ENCODE data around the gene SPDYE6.
"Not testable (repeated sequence)": the region's sequence is repeated elsewhere in the genome, so short reads cannot be mapped to it uniquely, and the experiment has no call there.

Gene SPDYE6, protein sequence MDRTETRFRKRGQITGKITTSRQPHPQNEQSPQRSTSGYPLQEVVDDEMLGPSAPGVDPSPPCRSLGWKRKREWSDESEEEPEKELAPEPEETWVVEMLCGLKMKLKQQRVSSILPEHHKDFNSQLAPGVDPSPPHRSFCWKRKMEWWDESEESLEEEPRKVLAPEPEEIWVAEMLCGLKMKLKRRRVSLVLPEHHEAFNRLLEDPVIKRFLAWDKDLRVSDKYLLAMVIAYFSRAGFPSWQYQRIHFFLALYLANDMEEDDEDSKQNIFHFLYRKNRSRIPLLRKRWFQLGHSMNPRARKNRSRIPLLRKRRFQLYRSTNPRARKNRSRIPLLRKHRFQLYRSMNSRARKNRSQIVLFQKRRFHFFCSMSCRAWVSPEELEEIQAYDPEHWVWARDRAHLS

DNA sequence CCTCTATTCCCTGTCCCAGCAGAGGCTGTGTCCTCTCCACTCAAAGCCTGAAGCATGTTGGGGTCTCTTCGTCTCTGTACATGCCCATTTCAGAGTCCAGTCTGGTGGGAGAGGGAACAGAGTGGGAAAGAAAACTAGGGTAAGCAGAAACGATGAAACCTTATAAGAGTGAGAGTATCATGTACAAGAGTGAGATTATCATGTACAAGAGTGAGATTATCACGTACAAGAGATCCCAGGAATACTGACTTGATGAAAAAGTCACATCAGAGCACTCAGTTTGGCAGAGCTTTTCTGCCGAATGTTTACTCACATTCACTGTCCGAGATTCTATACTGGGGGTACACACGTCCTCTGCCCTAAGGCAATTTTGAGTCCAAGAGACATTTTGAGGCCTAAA lies at the start of gene SPDYE6:
SPDYE6 (minus strand) TSS at position 101 of the 400 bp plus-strand sequence. CDS start 421 bp downstream, outside the sequence.
- H3K4me3 ChIP-seq; H3K27ac ChIP-seq; H3K27me3 ChIP-seq; H3K4me1 ChIP-seq; intact Hi-C loops (cut with DNase I; ENCODE audit: low total_unique reads); H3K36me3 ChIP-seq; DNase-seq; H3K9me3 ChIP-seq: not testable (repeated sequence)

DNA sequence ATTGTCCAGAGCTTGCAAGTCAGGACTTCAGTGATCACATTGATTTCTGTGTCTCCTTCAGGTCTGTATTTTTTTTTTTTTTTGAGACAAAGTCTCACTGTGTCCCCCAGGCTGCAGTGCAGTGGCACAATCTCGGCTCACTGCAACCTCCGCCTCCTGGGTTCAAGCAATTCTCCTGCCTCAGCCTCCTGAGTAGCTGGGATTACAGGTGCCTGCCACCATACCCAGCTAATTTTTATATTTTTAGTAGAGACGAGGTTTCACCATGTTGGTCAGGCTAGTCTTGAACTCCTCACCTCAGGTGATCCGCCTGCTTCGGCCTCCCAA lies 48.6 kb upstream of the SPDYE6 start:
- H3K4me3 ChIP-seq; intact Hi-C loops (cut with DNase I; ENCODE audit: low total_unique reads); H3K9me3 ChIP-seq; DNase-seq; H3K27me3 ChIP-seq; H3K27ac ChIP-seq; H3K4me1 ChIP-seq: not testable (repeated sequence)
- H3K36me3 ChIP-seq, result peaks cover 78 to 100% (median 93%) of the 10 kb centered on the region in 3 donors

DNA sequence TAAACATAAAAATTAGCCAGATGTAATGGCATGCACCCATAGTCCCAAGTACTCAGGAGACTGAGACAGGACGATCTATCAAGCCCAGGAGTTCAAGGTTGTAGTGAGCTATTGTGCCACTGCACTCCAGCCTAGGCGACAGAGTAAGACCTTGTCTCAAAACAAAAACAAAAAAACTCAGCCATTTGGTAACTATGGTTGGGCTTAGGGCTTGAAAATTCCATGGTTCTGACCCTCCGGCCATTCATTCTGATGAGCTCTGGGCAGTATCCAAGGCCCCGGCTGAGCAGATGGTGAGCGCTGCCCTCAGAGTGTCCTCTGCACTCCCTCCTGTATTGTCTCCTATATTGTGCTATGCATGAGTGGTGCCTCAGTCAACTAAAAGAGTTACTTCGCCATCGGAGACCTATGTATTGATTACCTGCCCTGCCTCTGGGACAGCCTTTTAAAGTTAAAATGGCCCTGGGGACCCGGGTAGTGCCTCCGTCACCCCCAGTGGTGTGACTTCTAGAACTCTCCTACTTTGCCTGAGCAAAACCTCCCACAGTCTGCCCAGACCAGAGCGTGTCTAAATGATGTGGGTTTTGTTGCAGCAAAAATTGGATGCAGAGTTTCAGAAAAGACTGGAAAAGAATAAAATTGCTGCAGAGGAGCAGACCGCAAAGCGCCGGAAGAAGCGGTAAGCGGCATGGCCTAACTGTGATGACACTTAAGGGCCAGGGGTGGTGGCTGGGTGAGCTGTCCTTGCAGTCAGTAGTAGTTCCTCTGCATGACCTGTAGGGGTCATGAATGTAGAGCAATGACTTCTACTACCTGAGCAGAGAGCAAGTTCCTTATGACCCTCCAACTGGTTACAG lies 48.0 kb upstream of the SPDYE6 start:
- TF ChIP-seq, protein P1, sequence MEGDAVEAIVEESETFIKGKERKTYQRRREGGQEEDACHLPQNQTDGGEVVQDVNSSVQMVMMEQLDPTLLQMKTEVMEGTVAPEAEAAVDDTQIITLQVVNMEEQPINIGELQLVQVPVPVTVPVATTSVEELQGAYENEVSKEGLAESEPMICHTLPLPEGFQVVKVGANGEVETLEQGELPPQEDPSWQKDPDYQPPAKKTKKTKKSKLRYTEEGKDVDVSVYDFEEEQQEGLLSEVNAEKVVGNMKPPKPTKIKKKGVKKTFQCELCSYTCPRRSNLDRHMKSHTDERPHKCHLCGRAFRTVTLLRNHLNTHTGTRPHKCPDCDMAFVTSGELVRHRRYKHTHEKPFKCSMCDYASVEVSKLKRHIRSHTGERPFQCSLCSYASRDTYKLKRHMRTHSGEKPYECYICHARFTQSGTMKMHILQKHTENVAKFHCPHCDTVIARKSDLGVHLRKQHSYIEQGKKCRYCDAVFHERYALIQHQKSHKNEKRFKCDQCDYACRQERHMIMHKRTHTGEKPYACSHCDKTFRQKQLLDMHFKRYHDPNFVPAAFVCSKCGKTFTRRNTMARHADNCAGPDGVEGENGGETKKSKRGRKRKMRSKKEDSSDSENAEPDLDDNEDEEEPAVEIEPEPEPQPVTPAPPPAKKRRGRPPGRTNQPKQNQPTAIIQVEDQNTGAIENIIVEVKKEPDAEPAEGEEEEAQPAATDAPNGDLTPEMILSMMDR (IDR thresholded peaks at IDR 0.05), result peak; percentile 42 to 44
- Histone ChIP-seq H3K36me3 (peaks cover 80 to 100% (median 93%) of the 10 kb centered on the region in 3 donors), H3K27me3 (no peaks in the 10 kb centered on the region), H3K27ac (no peak overlapping the region), H3K9me3 (no peaks in the 10 kb centered on the region), H3K4me3 (no peak overlapping the region), H3K4me1 (no peaks in the 10 kb centered on the region)
- DNase-seq, result no peak
- intact Hi-C loops (cut with DNase I; ENCODE audit: low total_unique reads), result no loop called here

DNA sequence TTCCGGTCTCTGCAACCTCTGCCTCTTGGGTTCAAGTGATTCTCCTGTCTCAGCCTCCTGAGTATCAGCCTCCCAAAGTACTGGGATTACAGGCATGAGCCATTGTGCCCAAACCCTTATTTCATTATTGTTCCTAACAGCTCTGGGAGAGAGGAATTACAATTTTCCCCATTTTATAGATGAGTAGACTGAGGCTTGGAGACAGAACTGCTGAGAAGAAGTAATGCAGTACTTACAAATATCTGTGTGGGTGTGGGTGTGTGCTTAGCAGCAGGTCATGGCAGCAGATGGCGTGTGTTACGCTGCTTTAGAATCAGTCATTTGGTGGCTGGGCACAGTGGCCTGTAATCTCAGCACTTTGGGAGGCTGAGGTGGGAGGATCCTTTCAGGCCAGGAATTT lies 47.3 kb upstream of the SPDYE6 start:
- DNase-seq, result no peak
- no peaks in the 10 kb centered on the region for H3K27me3 ChIP-seq
- no peaks in the 10 kb centered on the region for H3K4me1 ChIP-seq
- H3K27ac ChIP-seq, result no peak overlapping the region
- peaks cover 75 to 98% (median 88%) of the 10 kb centered on the region in 3 donors for H3K36me3 ChIP-seq
- TF ChIP-seq, protein P1 (IDR thresholded peaks at IDR 0.05), result no peak
- no peak overlapping the region for H3K4me3 ChIP-seq
- no peaks in the 10 kb centered on the region for H3K9me3 ChIP-seq
- intact Hi-C loops (cut with DNase I; ENCODE audit: low total_unique reads), result no loop called here

DNA sequence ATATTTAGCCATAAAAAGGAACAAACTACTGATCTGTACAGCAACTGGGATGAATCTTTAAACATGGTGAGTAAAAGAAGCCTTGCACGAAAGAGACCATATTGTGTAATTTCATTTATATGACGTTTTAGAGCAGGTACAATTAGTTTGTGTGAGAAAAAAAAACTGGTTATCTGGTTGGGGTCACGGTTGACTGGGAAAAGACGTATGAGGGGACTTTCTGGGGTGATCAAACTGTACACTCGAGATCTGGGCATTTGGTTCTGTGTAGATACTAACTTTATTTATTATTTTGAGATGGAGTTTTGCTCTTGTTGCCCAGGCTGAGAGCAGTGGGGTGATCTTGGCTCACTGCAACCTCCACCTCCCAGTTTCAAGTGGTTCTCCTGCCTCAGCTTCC lies 44.1 kb upstream of the SPDYE6 start:
- peaks cover 0 to 17% (median 10%) of the 10 kb centered on the region in 4 donors for H3K4me1 ChIP-seq
- TF ChIP-seq, protein P1 (IDR thresholded peaks at IDR 0.05), result no peak
- intact Hi-C loops (cut with DNase I; ENCODE audit: low total_unique reads), result no loop called here
- no peaks in the 10 kb centered on the region for H3K27me3 ChIP-seq
- H3K4me3 ChIP-seq, result no peak overlapping the region
- no peaks in the 10 kb centered on the region for H3K9me3 ChIP-seq
- H3K36me3 ChIP-seq, result peaks cover 48 to 66% (median 59%) of the 10 kb centered on the region in 3 donors
- no peak overlapping the region for H3K27ac ChIP-seq
- no peak for DNase-seq

DNA sequence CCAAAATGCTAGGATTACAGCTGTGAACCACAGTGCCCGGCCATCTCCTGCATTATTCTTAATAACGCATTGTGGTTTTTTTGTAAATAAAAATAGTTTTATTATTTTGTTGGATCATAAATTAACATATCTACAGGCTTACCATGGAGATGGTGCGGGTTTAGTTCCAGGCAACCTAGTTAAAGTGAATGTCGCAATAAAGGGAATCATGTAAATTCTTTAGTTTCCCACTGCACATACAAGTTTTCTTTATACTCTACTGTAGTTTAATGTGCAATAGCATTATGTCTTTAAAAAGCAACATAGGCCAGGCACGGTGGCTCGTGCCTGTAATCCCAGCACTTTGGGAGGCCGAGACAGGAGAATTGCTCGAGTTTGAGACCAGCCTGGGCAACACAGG lies 42.3 kb upstream of the SPDYE6 start:
- intact Hi-C loops (cut with DNase I; ENCODE audit: low total_unique reads), result no loop called here

More for the DNA sequence above, 42.3 kb upstream of the SPDYE6 start:
- H3K9me3 ChIP-seq, result no peaks in the 10 kb centered on the region
- TF ChIP-seq, protein P1 (IDR thresholded peaks at IDR 0.05), result no peak
- no peak for DNase-seq
- H3K36me3 ChIP-seq, result peaks cover 35 to 48% (median 40%) of the 10 kb centered on the region in 3 donors
- H3K4me1 ChIP-seq, result peaks cover 0 to 17% (median 10%) of the 10 kb centered on the region in 4 donors
- H3K27ac ChIP-seq, result no peak overlapping the region
- H3K27me3 ChIP-seq, result no peaks in the 10 kb centered on the region
- no peak overlapping the region for H3K4me3 ChIP-seq
